K562 (cell line): ENCODE data around the gene PPP6R1. TPM values are rescaled to one million over a fixed set of nuclear protein-coding genes. Genes with fewer than 3 reads are reported as not detected.

Source experiments
- ATF1 ChIP-seq, 2 experiments: fragments of 450-650 bp in 1 of 2; IDR thresholded peaks; 2 replicates each; pipeline ENCODE4 v1.6.1; 2016; ENCODE audit warnings: missing compliant biosample characterization in 1 of 2, missing genetic modification characterization in 1 of 2
- CREM ChIP-seq: IDR thresholded peaks from 2 replicates; pipeline ENCODE4 v1.6.1; 2014; ENCODE audit warnings: antibody characterized with exemption, low read depth
- EGR1 ChIP-seq: fragments of 450-650 bp; conservative IDR thresholded peaks from 2 replicates; pipeline ENCODE4 v1.6.1; 2017; ENCODE audit warnings: mild to moderate bottlenecking
- ETV5 ChIP-seq: sonication (generic); formaldehyde crosslinking; IDR thresholded peaks from 2 replicates; pipeline ENCODE4 v1.4.0; 2020; ENCODE audit warnings: low read depth, mild to moderate bottlenecking, missing genetic modification reagents
- GABPB1 ChIP-seq: sonication (generic); formaldehyde crosslinking; IDR thresholded peaks from 2 replicates; pipeline ENCODE4 v1.8.0; 2022; ENCODE audit warnings: mild to moderate bottlenecking, missing genetic modification reagents
- NR2C2 ChIP-seq, 2 experiments: fragments of 200-800 bp in 1 of 2; sonication (Bioruptor generic) in 1 of 2; sonication (generic) in 1 of 2; formaldehyde crosslinking in 1 of 2; IDR thresholded peaks; 2 replicates each; pipeline versions ENCODE4 v1.6.1 to v1.8.0; 2016 to 2022; ENCODE audit warnings: mild to moderate bottlenecking in 1 of 2, missing compliant biosample characterization in 1 of 2, missing genetic modification characterization in 1 of 2, missing genetic modification reagents in 1 of 2
- PHF21A ChIP-seq: fragments of 450-650 bp; IDR thresholded peaks from 2 replicates; pipeline ENCODE4 v1.6.1; 2017; ENCODE audit warnings: low read depth, borderline replicate concordance
- RBFOX2 ChIP-seq: fragments of 200-400 bp; formaldehyde crosslinking; IDR thresholded peaks from 2 replicates; pipeline ENCODE4 v1.6.1; 2017; ENCODE audit warnings: low read depth, mild to moderate bottlenecking, low read length, moderate library complexity
- TGIF2 ChIP-seq: sonication (generic); formaldehyde crosslinking; IDR thresholded peaks from 2 replicates; pipeline ENCODE4 v1.8.1; 2022; ENCODE audit warnings: mild to moderate bottlenecking, missing genetic modification reagents, moderate library complexity
- polyA plus RNA-seq, 8 experiments: library from polyadenylated mRNA; depleted of rRNA in 4 of 8; stranded (reverse) in 5 of 8; unstranded in 3 of 8; fragments of >200 nt; fragmentation: Nextera tagmentation in 2 of 8; fragmentation: Illumina TruSeq in 1 of 8; extraction: Ambion mirVana in 2 of 8; extraction: Trizol in 1 of 8; gene quantifications; 2 replicates each; pipeline versions ENCODE4 v1.2.1 to v1.2.3, GENCODE V29; 2011 to 2014; ENCODE audit warnings: inconsistent platforms in 1 of 8, missing spikeins in 1 of 8
- total RNA-seq, 7 experiments: library from RNA; depleted of rRNA in 6 of 7; stranded (reverse); fragments of >200 nt in 6 of 7; fragmentation: Illumina TruSeq in 2 of 7; extraction: Trizol in 2 of 7; gene quantifications; 2 replicates each; pipeline versions ENCODE4 v1.2.1 to v1.2.3, GENCODE V29; 2011 to 2021; ENCODE audit warnings: low replicate concordance in 1 of 7
- TF ChIP-seq, protein P1 (sequence below), 3 experiments: fragments of 200-800 bp in 1 of 3; sonication (Bioruptor generic) in 1 of 3; sonication (generic) in 1 of 3; formaldehyde crosslinking in 1 of 3; IDR thresholded peaks; 2 replicates each; pipeline versions ENCODE4 v1.6.1 to v1.8.0; 2016 to 2022; ENCODE audit warnings: mild to moderate bottlenecking in 2 of 3, missing compliant biosample characterization in 2 of 3, missing genetic modification characterization in 2 of 3, missing genetic modification reagents in 1 of 3
- TF ChIP-seq, protein P2 (sequence below): fragments of 250-450 bp; sonication (Bioruptor Pico); IDR thresholded peaks from 2 replicates; pipeline ENCODE4 v1.8.0; 2022; ENCODE audit warnings: moderate library complexity, mild to moderate bottlenecking, inconsistent platforms
- TF ChIP-seq, protein P3 (sequence below): fragments of 450-650 bp; formaldehyde crosslinking; IDR thresholded peaks from 2 replicates; pipeline ENCODE4 v1.4.0; 2022; ENCODE audit warnings: missing genetic modification characterization
- TF ChIP-seq, protein P4 (sequence below): sonication (generic); formaldehyde crosslinking; IDR thresholded peaks from 2 replicates; pipeline ENCODE4 v1.8.1; 2023; ENCODE audit warnings: mild to moderate bottlenecking, missing genetic modification reagents

PPP6R1 gene
- total and polyA plus RNA-seq, 9 of the 15 experiments (the other 6 are each of a cell fraction or from before 2014, with no cell fraction given): 0.48 to 135 (median 37.2) TPM

DNA sequence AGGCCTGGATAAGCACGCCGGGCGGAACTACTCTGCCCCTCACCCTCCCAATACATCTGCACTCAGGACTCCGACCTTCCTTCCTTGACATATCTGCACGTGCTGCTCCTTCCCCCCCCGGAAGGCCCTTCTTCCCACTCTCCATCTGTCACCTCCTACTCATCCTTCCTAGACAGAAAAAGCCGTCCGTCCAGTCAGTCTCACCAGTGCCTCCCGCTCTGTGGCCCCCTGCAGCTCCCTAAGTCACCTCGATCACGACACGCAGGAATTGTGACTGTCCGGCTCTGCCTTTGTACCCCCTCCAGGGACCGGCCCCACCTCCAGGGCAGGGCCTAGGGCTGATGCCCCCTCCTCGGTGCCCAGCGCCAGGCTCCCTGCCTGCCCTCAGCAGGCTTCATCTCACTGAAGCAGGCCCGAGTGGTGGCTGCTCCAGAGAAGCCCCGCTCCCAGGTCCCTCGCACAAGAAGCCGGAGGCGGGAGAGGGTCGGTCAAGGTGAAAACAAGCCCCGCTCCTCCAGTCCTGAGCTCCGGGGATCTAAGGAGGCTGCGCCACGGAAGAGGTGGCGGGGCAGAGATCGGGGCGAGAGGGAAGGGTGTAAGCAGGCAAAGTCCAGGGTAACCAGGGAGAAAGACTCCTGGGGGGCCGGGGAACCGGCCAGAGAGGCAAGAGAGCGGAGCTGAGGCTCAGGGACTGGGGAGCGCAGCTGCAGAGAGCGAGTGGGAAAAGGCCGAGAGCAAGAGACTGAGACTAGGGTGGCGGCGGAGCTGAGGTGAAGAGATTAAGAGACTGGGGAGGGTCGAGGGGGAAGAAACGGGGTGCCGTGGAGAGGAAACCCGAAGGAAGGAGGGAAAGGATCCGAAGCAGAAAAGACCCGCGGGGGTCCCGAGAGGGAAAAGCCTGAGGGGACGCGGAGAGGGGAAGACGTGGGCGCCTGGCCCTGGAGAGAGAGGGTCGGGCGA, 1.1 kb downstream of the PPP6R1 start (continued):
- TF ChIP-seq NR2C2 (CRISPR knock-in tag; IDR thresholded peaks at IDR 0.05) (no peak), NR2C2 (tag; IDR thresholded peaks at IDR 0.05) (no peak), ETV5 (0 out of 2 replicates have a peak, but pooled peaks have one; percentile 14), ATF1 (CRISPR knock-in tag; IDR thresholded peaks at IDR 0.05) (no peak), ATF1 (tag; IDR thresholded peaks at IDR 0.05) (no peak), EGR1 (peak; percentile 70), RBFOX2 (peak; percentile 71), PHF21A (no peak), CREM (peak; percentile 3; the same call in 1 of the 2 replicates), GABPB1 (0 out of 2 replicates have a peak, but pooled peaks have one; percentile 8), TGIF2 (CRISPR knock-in tag) (peak; percentile 98)
- TF ChIP-seq, protein P1, sequence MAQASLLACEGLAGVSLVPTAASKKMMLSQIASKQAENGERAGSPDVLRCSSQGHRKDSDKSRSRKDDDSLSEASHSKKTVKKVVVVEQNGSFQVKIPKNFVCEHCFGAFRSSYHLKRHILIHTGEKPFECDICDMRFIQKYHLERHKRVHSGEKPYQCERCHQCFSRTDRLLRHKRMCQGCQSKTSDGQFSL (CRISPR knock-in tag; IDR thresholded peaks at IDR 0.05): peak; percentile 69
- TF ChIP-seq, protein P1 (tag; IDR thresholded peaks at IDR 0.05): peak in 1 of 2 experiments; percentile 74; a peak in 2 of 4 replicates
- TF ChIP-seq, protein P2, sequence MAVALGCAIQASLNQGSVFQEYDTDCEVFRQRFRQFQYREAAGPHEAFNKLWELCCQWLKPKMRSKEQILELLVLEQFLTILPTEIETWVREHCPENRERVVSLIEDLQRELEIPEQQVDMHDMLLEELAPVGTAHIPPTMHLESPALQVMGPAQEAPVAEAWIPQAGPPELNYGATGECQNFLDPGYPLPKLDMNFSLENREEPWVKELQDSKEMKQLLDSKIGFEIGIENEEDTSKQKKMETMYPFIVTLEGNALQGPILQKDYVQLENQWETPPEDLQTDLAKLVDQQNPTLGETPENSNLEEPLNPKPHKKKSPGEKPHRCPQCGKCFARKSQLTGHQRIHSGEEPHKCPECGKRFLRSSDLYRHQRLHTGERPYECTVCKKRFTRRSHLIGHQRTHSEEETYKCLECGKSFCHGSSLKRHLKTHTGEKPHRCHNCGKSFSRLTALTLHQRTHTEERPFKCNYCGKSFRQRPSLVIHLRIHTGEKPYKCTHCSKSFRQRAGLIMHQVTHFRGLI (CRISPR knock-in tag): no peak
- TF ChIP-seq, protein P3, sequence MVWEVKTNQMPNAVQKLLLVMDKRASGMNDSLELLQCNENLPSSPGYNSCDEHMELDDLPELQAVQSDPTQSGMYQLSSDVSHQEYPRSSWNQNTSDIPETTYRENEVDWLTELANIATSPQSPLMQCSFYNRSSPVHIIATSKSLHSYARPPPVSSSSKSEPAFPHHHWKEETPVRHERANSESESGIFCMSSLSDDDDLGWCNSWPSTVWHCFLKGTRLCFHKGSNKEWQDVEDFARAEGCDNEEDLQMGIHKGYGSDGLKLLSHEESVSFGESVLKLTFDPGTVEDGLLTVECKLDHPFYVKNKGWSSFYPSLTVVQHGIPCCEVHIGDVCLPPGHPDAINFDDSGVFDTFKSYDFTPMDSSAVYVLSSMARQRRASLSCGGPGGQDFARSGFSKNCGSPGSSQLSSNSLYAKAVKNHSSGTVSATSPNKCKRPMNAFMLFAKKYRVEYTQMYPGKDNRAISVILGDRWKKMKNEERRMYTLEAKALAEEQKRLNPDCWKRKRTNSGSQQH (CRISPR knock-in tag): peak; percentile 67; the same call in 1 of the 2 replicates
- TF ChIP-seq, protein P4, sequence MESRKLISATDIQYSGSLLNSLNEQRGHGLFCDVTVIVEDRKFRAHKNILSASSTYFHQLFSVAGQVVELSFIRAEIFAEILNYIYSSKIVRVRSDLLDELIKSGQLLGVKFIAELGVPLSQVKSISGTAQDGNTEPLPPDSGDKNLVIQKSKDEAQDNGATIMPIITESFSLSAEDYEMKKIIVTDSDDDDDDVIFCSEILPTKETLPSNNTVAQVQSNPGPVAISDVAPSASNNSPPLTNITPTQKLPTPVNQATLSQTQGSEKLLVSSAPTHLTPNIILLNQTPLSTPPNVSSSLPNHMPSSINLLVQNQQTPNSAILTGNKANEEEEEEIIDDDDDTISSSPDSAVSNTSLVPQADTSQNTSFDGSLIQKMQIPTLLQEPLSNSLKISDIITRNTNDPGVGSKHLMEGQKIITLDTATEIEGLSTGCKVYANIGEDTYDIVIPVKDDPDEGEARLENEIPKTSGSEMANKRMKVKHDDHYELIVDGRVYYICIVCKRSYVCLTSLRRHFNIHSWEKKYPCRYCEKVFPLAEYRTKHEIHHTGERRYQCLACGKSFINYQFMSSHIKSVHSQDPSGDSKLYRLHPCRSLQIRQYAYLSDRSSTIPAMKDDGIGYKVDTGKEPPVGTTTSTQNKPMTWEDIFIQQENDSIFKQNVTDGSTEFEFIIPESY (CRISPR knock-in tag): no peak
